ENCODE results near the gene CAPZB. TPM values are rescaled to one million over a fixed set of nuclear protein-coding genes. Genes with fewer than 3 reads are reported as not detected.

CAPZB gene
- polyA plus RNA-seq, 1 donor from 2014 or later: 159 TPM

DNA sequence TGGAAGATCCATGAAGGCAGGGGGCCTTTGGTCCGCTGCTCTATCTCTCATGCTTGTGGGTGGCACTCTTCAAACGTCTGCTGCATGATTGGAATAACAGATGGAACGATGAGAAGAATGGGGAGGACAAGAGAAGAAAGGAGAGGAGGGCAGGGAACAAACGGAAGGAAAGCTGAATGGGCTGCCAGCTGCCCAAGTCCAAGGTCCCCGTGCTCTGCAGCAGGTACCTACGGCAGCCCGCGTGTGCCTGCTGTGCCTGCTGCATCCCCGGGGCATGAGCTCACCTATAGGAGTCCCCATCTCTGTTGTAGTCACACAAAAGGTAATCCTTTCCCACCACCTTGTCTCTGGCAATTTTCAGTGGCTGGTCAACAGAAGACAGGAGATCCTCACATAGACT, 100.1 kb downstream of the CAPZB start:
- TF ChIP-seq POLR2AphosphoS5 (IDR thresholded peaks at IDR 0.05): no peak

GRCh38 chr1:19384772-19385187, 100.6 kb downstream of the CAPZB start:
- Histone ChIP-seq H3K9me3 (ENCODE audit: low read length) (no peaks in the 10 kb centered on the region), H3K27me3 (ENCODE audit: insufficient read depth, low read depth, low read length) (no peaks in the 10 kb centered on the region), H3F3A (ENCODE audit: insufficient read depth, low read length, poor library complexity, severe bottlenecking) (no peaks in the 10 kb centered on the region), H4K20me1 (ENCODE audit: insufficient read depth) (no peaks in the 10 kb centered on the region), H3K9ac (ENCODE audit: low read length) (no peak overlapping the region), H3K4me2 (ENCODE audit: low read length) (no peak overlapping the region), H3K4me3 (ENCODE audit: low read length) (no peak overlapping the region), H3K36me3 (ENCODE audit: insufficient read depth, low read length) (no peaks in the 10 kb centered on the region), H3K9me2 (ENCODE audit: insufficient read depth, low read length) (no peaks in the 10 kb centered on the region), H3K27ac (ENCODE audit: low read length) (no peak overlapping the region), H2AFZ (ENCODE audit: low read depth, low read length) (no peak overlapping the region), H3K79me2 (replicated peaks; ENCODE audit: insufficient read depth, low read length) (no peaks in the 10 kb centered on the region)
- TF ChIP-seq EP300 (conservative IDR thresholded peaks at IDR 0.05; ENCODE audit: poor library complexity, severe bottlenecking): no peak
- no peak for TF ChIP-seq TAF1 (IDR thresholded peaks at IDR 0.05; ENCODE audit: low read depth)
- no peak for TF ChIP-seq CTCF (IDR thresholded peaks at IDR 0.05; ENCODE audit: poor library complexity, severe bottlenecking)
- no peak for TF ChIP-seq RAD21 (conservative IDR thresholded peaks at IDR 0.05)
- TF ChIP-seq REST (IDR thresholded peaks at IDR 0.05; ENCODE audit: borderline replicate concordance): no peak
- TF ChIP-seq SMC3 (conservative IDR thresholded peaks at IDR 0.05; ENCODE audit: poor library complexity): no peak
- no peak for TF ChIP-seq MXI1 (conservative IDR thresholded peaks at IDR 0.05; ENCODE audit: poor library complexity, severe bottlenecking)
- TF ChIP-seq EZH2 (IDR thresholded peaks at IDR 0.05; ENCODE audit: borderline replicate concordance, insufficient read depth, low read length, poor library complexity, severe bottlenecking): no peak
- TF ChIP-seq POLR2AphosphoS5 (IDR thresholded peaks at IDR 0.05): no peak

More for the DNA sequence above, 100.1 kb downstream of the CAPZB start:
- Histone ChIP-seq H3F3A (ENCODE audit: insufficient read depth, low read length, poor library complexity, severe bottlenecking) (no peaks in the 10 kb centered on the region), H3K9me3 (ENCODE audit: low read length) (no peaks in the 10 kb centered on the region), H2AFZ (ENCODE audit: low read depth, low read length) (no peak overlapping the region), H3K9ac (ENCODE audit: low read length) (no peak overlapping the region), H3K79me2 (replicated peaks; ENCODE audit: insufficient read depth, low read length) (no peaks in the 10 kb centered on the region), H3K36me3 (ENCODE audit: insufficient read depth, low read length) (no peaks in the 10 kb centered on the region), H3K4me3 (ENCODE audit: low read length) (no peak overlapping the region), H3K4me2 (ENCODE audit: low read length) (no peak overlapping the region), H3K9me2 (ENCODE audit: insufficient read depth, low read length) (no peaks in the 10 kb centered on the region), H3K27ac (ENCODE audit: low read length) (no peak overlapping the region), H4K20me1 (ENCODE audit: insufficient read depth) (no peaks in the 10 kb centered on the region), H3K27me3 (ENCODE audit: insufficient read depth, low read depth, low read length) (no peaks in the 10 kb centered on the region)

- no peaks in the 10 kb centered on the region for H3K9me3 ChIP-seq (ENCODE audit: low read length)
- H3K9ac ChIP-seq (ENCODE audit: low read length): no peak overlapping the region
- no peaks in the 10 kb centered on the region for H3K27me3 ChIP-seq (ENCODE audit: insufficient read depth, low read depth, low read length)
- H3K9me2 ChIP-seq (ENCODE audit: insufficient read depth, low read length): no peaks in the 10 kb centered on the region
- H4K20me1 ChIP-seq (ENCODE audit: insufficient read depth): no peaks in the 10 kb centered on the region
- no peak overlapping the region for H3K4me2 ChIP-seq (ENCODE audit: low read length)
- no peak overlapping the region for H2AFZ ChIP-seq (ENCODE audit: low read depth, low read length)
- H3F3A ChIP-seq (ENCODE audit: insufficient read depth, low read length, poor library complexity, severe bottlenecking): no peaks in the 10 kb centered on the region
- H3K36me3 ChIP-seq (ENCODE audit: insufficient read depth, low read length): no peaks in the 10 kb centered on the region
- TF ChIP-seq MXI1 (conservative IDR thresholded peaks at IDR 0.05; ENCODE audit: poor library complexity, severe bottlenecking) (no peak), SMC3 (conservative IDR thresholded peaks at IDR 0.05; ENCODE audit: poor library complexity) (no peak), CTCF (IDR thresholded peaks at IDR 0.05; ENCODE audit: poor library complexity, severe bottlenecking) (no peak), TAF1 (IDR thresholded peaks at IDR 0.05; ENCODE audit: low read depth) (no peak), REST (IDR thresholded peaks at IDR 0.05; ENCODE audit: borderline replicate concordance) (no peak), RAD21 (conservative IDR thresholded peaks at IDR 0.05) (no peak), EP300 (conservative IDR thresholded peaks at IDR 0.05; ENCODE audit: poor library complexity, severe bottlenecking) (no peak), EZH2 (IDR thresholded peaks at IDR 0.05; ENCODE audit: borderline replicate concordance, insufficient read depth, low read length, poor library complexity, severe bottlenecking) (no peak), POLR2AphosphoS5 (IDR thresholded peaks at IDR 0.05) (no peak)
- H3K27ac ChIP-seq (ENCODE audit: low read length): no peak overlapping the region
- no peak overlapping the region for H3K4me3 ChIP-seq (ENCODE audit: low read length)
- no peaks in the 10 kb centered on the region for H3K79me2 ChIP-seq (replicated peaks; ENCODE audit: insufficient read depth, low read length)
These were observed 101.2 kb downstream of the CAPZB start for GRCh38 chr1:19384113-19384512.
